Hepatocyte (in vitro differentiated cells): Measurements from ENCODE around the gene HERC3.

Experiments
- CTCF ChIP-seq: fragments of 200-600 bp; sonication (generic); IDR thresholded peaks from 2 replicates; pipeline ENCODE4 v1.5.1; 2016; ENCODE audit warnings: antibody characterized with exemption, mild to moderate bottlenecking; ENCODE audit not compliant: poor library complexity
- EZH2 ChIP-seq: fragments of 200-600 bp; sonication (generic); IDR thresholded peaks from 2 replicates; pipeline ENCODE4 v1.6.1; 2016; ENCODE audit warnings: antibody characterized with exemption, mild to moderate bottlenecking, borderline replicate concordance
- EZH2phosphoT487 ChIP-seq: fragments of 200-600 bp; sonication (generic); IDR thresholded peaks from one replicate; pipeline ENCODE4 v1.6.1; 2018; ENCODE audit warnings: antibody characterized with exemption, mild to moderate bottlenecking, low read depth, moderate library complexity; ENCODE audit not compliant: unreplicated experiment, severe bottlenecking

GRCh38 chr4:88697141-88697540 is 104.9 kb downstream of the HERC3 start:
- TF ChIP-seq EZH2phosphoT487 = no peak
- no peak for TF ChIP-seq CTCF
- TF ChIP-seq EZH2 = no peak
